Endodermal cell (in vitro differentiated cells): Measurements from ENCODE around the gene OPHN1. TPM values are rescaled to one million over a fixed set of nuclear protein-coding genes. Genes with fewer than 3 reads are reported as not detected.

Experiments used
- DNase-seq: peaks from one replicate; pipeline ENCODE4 v3.0.0-alpha.2; 2017
- H3K27ac ChIP-seq: 2 replicates; pipeline ENCODE4 v1.5.1; 2013; ENCODE audit warnings: mild to moderate bottlenecking, low read depth, low read length, moderate library complexity
- H3K27me3 ChIP-seq: 2 replicates; pipeline ENCODE4 v1.6.1; 2013; ENCODE audit warnings: mild to moderate bottlenecking, low read length, moderate library complexity; ENCODE audit not compliant: insufficient read depth, control insufficient read depth, poor library complexity, severe bottlenecking
- H3K36me3 ChIP-seq: 2 replicates; pipeline ENCODE4 v1.7.0; 2013; ENCODE audit warnings: mild to moderate bottlenecking, low read length, moderate library complexity; ENCODE audit not compliant: control insufficient read depth, insufficient read depth
- H3K4me1 ChIP-seq: one replicate; pipeline ENCODE4 v1.7.0; 2013; ENCODE audit warnings: low read length; ENCODE audit not compliant: control insufficient read depth, insufficient read depth
- H3K4me3 ChIP-seq: 2 replicates; pipeline ENCODE4 v1.5.1; 2013; ENCODE audit warnings: mild to moderate bottlenecking, low read length, moderate library complexity
- H3K9ac ChIP-seq: 2 replicates; pipeline ENCODE4 v1.6.1; 2013; ENCODE audit warnings: mild to moderate bottlenecking, low read length, moderate library complexity; ENCODE audit not compliant: poor library complexity, severe bottlenecking; ENCODE audit errors: extremely low read depth
- H3K9me3 ChIP-seq: 2 replicates; pipeline ENCODE4 v1.6.1; 2013; ENCODE audit warnings: mild to moderate bottlenecking, low read length, moderate library complexity; ENCODE audit not compliant: control insufficient read depth
- H3K27ac Mint-ChIP-seq: 2 replicates; pipeline ENCODE4 v1.8.0; 2020; ENCODE audit warnings: mixed read lengths
- H3K27me3 Mint-ChIP-seq: 2 replicates; pipeline ENCODE4 v1.8.0; 2021; ENCODE audit warnings: mild to moderate bottlenecking, mixed read lengths; ENCODE audit not compliant: insufficient read depth
- H3K36me3 Mint-ChIP-seq: 2 replicates; pipeline ENCODE4 v1.8.0; 2020; ENCODE audit warnings: low read depth, mixed read lengths
- H3K4me1 Mint-ChIP-seq: 2 replicates; pipeline ENCODE4 v1.8.0; 2020; ENCODE audit warnings: mixed read lengths
- H3K4me3 Mint-ChIP-seq: 2 replicates; pipeline ENCODE4 v1.8.0; 2020; ENCODE audit warnings: mild to moderate bottlenecking, moderate library complexity, mixed read lengths
- H3K9me3 Mint-ChIP-seq: 2 replicates; pipeline ENCODE4 v1.8.0; 2020; ENCODE audit warnings: mild to moderate bottlenecking, mixed read lengths
- CTCF ChIP-seq: fragments of 200-600 bp; sonication (generic); conservative IDR thresholded peaks from 2 replicates; pipeline ENCODE4 v1.5.0; 2021; ENCODE audit warnings: antibody characterized with exemption, mild to moderate bottlenecking
- WGBS, 2 experiments: methylation state at CpG; one replicate each; pipeline versions ENCODE4 v1.1.5 to v1.1.7; 2013; ENCODE audit warnings: missing lambda C conversion rate in 2 of 2, mixed read lengths in 1 of 2; ENCODE audit not compliant: insufficient coverage in 1 of 2, insufficient read length in 1 of 2; 5-methylcytosine and 5-hydroxymethylcytosine counted together
- total RNA-seq, 2 donors: library from RNA; stranded (reverse); fragmentation: NEBNext Ultra II Directional in 1 of 2; extraction: Animal tissue kit (Norgen Biotek cat#: 25700) in 1 of 2; gene quantifications; 2 replicates in 1 of 2; 3 replicates in 1 of 2; pipeline ENCODE4 v1.2.1, GENCODE V29; 2021

Gene OPHN1
- total RNA-seq, 2 donors from 2014 or later, result 2.9 to 5.0 TPM

DNA sequence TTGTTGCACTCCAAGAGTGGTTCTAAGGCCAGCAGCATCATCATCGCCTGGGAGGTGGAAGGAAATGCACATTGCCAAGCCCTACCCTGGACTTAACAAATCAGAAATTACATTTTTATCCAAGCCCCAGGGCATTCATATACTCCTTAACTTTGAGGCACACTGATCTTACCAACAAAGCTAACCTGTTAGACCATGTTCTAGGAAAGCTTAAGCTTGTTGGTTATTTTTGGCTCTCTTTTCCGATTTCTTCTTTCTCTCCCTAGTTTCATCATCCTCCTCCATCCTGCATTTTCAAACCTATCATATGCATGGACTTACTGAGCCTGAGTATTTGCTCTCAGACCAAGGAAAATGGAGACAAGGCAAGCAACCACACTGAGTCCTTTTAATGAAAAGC lies 133.4 kb downstream of the OPHN1 start:
- WGBS, 2 experiments, result 95% methylated on average over 2 of the region's 2 CpGs; no CpG with 5 or more reads in 1 of the 2 experiments

GRCh38 chrX:68292471-68292870 lies 140.8 kb downstream of the OPHN1 start:
- 45 to 64% methylated on average over 2 to 3 of the region's 3 CpGs for WGBS, 2 experiments

More for the DNA sequence above, 133.4 kb downstream of the OPHN1 start:
- no peak for DNase-seq
- Mint-ChIP-seq H3K27ac (no peak overlapping the region), H3K9me3 (peaks cover 11% of the 10 kb centered on the region), H3K27me3 (no peaks in the 10 kb centered on the region), H3K4me3 (no peak overlapping the region), H3K4me1 (no peaks in the 10 kb centered on the region), H3K36me3 (no peaks in the 10 kb centered on the region)
- Histone ChIP-seq H3K27me3 (no peaks in the 10 kb centered on the region), H3K4me3 (no peak overlapping the region), H3K9me3 (no peaks in the 10 kb centered on the region), H3K36me3 (no peaks in the 10 kb centered on the region), H3K27ac (no peak overlapping the region), H3K4me1 (no peaks in the 10 kb centered on the region), H3K9ac (no peak overlapping the region)
- no peak for TF ChIP-seq CTCF

DNA sequence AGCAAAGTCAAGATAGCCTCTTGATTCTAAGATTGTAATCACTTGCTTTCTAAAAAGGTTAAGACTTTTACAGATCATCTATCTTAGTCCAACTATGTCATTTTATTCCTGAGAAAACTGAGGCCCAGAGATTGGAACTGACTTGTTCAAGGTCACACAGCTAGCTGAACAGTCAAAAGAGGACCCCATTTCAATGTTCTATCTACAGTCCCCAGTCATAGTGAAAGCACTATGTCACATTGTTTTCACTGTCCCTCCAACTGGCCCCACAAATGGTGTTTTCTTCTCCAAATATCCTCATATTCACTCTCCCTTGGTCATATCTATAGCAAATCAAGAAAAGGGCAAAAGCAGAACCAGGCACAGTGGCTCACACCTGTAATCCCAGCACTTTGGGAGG lies 145.2 kb downstream of the OPHN1 start:
- no peak overlapping the region for H3K27ac Mint-ChIP-seq
- no peaks in the 10 kb centered on the region for H3K36me3 ChIP-seq
- H3K9me3 Mint-ChIP-seq, result peaks cover 32% of the 10 kb centered on the region
- no peaks in the 10 kb centered on the region for H3K4me1 ChIP-seq
- no peak overlapping the region for H3K4me3 Mint-ChIP-seq
- no peaks in the 10 kb centered on the region for H3K27me3 Mint-ChIP-seq
- TF ChIP-seq CTCF, result no peak
- no peak for DNase-seq
- no peaks in the 10 kb centered on the region for H3K36me3 Mint-ChIP-seq
- H3K27me3 ChIP-seq, result no peaks in the 10 kb centered on the region
- no peak overlapping the region for H3K9ac ChIP-seq
- no peaks in the 10 kb centered on the region for H3K4me1 Mint-ChIP-seq
- no peaks in the 10 kb centered on the region for H3K9me3 ChIP-seq
- H3K4me3 ChIP-seq, result no peak overlapping the region
- no peak overlapping the region for H3K27ac ChIP-seq

More at GRCh38 chrX:68292471-68292870, 140.8 kb downstream of the OPHN1 start:
- H3K27ac ChIP-seq, result no peak overlapping the region
- Mint-ChIP-seq H3K4me3 (no peak overlapping the region), H3K9me3 (peaks cover 29% of the 10 kb centered on the region), H3K27me3 (no peaks in the 10 kb centered on the region), H3K4me1 (no peaks in the 10 kb centered on the region), H3K27ac (no peak overlapping the region), H3K36me3 (no peaks in the 10 kb centered on the region)
- no peak for TF ChIP-seq CTCF
- no peak overlapping the region for H3K9ac ChIP-seq
- no peaks in the 10 kb centered on the region for H3K36me3 ChIP-seq
- H3K9me3 ChIP-seq, result no peaks in the 10 kb centered on the region
- DNase-seq, result peak; percentile 43
- no peaks in the 10 kb centered on the region for H3K4me1 ChIP-seq
- H3K27me3 ChIP-seq, result no peaks in the 10 kb centered on the region
- H3K4me3 ChIP-seq, result no peak overlapping the region
